Mucosa of rectum (tissue), 2 donors: ENCODE measurements around the gene SOSTDC1.

Experiments
- H3K27ac ChIP-seq, 2 donors: one replicate each; pipeline ENCODE4 v1.7.0; 2013; ENCODE audit warnings: inconsistent platforms in 2 of 2, low read depth in 2 of 2, low read length in 2 of 2
- H3K27me3 ChIP-seq, 2 donors: one replicate each; pipeline ENCODE4 v1.7.0; 2013; ENCODE audit warnings: low read length in 2 of 2; ENCODE audit not compliant: control insufficient read depth in 2 of 2, insufficient read depth in 2 of 2
- H3K36me3 ChIP-seq, 2 donors: one replicate each; pipeline ENCODE4 v1.7.0; 2013; ENCODE audit warnings: low read length in 2 of 2; ENCODE audit not compliant: control insufficient read depth in 2 of 2, insufficient read depth in 2 of 2
- H3K4me1 ChIP-seq, 2 donors: one replicate each; pipeline ENCODE4 v1.7.0; 2013; ENCODE audit warnings: low read length in 2 of 2, mild to moderate bottlenecking in 1 of 2; ENCODE audit not compliant: control insufficient read depth in 2 of 2, insufficient read depth in 2 of 2
- H3K4me3 ChIP-seq, 2 donors: one replicate each; pipeline ENCODE4 v1.7.0; 2013; ENCODE audit warnings: low read length in 2 of 2
- H3K9ac ChIP-seq, 2 donors: one replicate each; pipeline ENCODE4 v1.7.0; 2013; ENCODE audit warnings: low read length in 2 of 2, low read depth in 1 of 2, mild to moderate bottlenecking in 1 of 2
- H3K9me3 ChIP-seq, 2 donors: one replicate each; pipeline ENCODE4 v1.7.0; 2013; ENCODE audit warnings: low read length in 2 of 2; ENCODE audit not compliant: control insufficient read depth in 2 of 2
- donor health status: healthy.
- donor health status: Normal muscosa, but diverticular disease.

Gene SOSTDC1

GRCh38 chr7:16494955-16495719 lies 29.6 kb upstream of the SOSTDC1 start:
- H3K9me3 ChIP-seq, result no peaks in the 10 kb centered on the region
- H3K27me3 ChIP-seq, result no peaks in the 10 kb centered on the region
- H3K27ac ChIP-seq, result no peak overlapping the region
- no peak overlapping the region for H3K9ac ChIP-seq
- no peak overlapping the region for H3K4me3 ChIP-seq
- no peaks in the 10 kb centered on the region for H3K36me3 ChIP-seq
- H3K4me1 ChIP-seq, result no peaks in the 10 kb centered on the region

GRCh38 chr7:16494551-16494950 lies 29.0 kb upstream of the SOSTDC1 start:
- no peaks in the 10 kb centered on the region for H3K36me3 ChIP-seq
- H3K27ac ChIP-seq, result no peak overlapping the region
- H3K9ac ChIP-seq, result no peak overlapping the region
- H3K4me1 ChIP-seq, result no peaks in the 10 kb centered on the region
- no peaks in the 10 kb centered on the region for H3K27me3 ChIP-seq
- H3K9me3 ChIP-seq, result no peaks in the 10 kb centered on the region
- no peak overlapping the region for H3K4me3 ChIP-seq

GRCh38 chr7:16493266-16493665 lies 27.7 kb upstream of the SOSTDC1 start:
- H3K4me1 ChIP-seq, result no peaks in the 10 kb centered on the region
- no peaks in the 10 kb centered on the region for H3K36me3 ChIP-seq
- H3K27ac ChIP-seq, result no peak overlapping the region
- H3K27me3 ChIP-seq, result no peaks in the 10 kb centered on the region
- no peak overlapping the region for H3K9ac ChIP-seq
- no peak overlapping the region for H3K4me3 ChIP-seq
- H3K9me3 ChIP-seq, result no peaks in the 10 kb centered on the region

GRCh38 chr7:16492513-16493062 lies 27.1 kb upstream of the SOSTDC1 start:
- Histone ChIP-seq H3K9ac (no peak overlapping the region), H3K4me1 (no peaks in the 10 kb centered on the region), H3K27ac (peak overlapping the region in 1 of 2 donors; percentile 26), H3K4me3 (peak overlapping the region in 1 of 2 donors; percentile 7), H3K36me3 (no peaks in the 10 kb centered on the region), H3K27me3 (no peaks in the 10 kb centered on the region), H3K9me3 (no peaks in the 10 kb centered on the region)

GRCh38 chr7:16491148-16491547 lies 25.6 kb upstream of the SOSTDC1 start:
- Histone ChIP-seq H3K9me3 (no peaks in the 10 kb centered on the region), H3K27me3 (no peaks in the 10 kb centered on the region), H3K4me1 (no peaks in the 10 kb centered on the region), H3K27ac (no peak overlapping the region), H3K4me3 (no peak overlapping the region), H3K36me3 (no peaks in the 10 kb centered on the region), H3K9ac (no peak overlapping the region)

GRCh38 chr7:16484453-16485158 lies 19.1 kb upstream of the SOSTDC1 start:
- no peaks in the 10 kb centered on the region for H3K36me3 ChIP-seq
- H3K4me1 ChIP-seq, result no peaks in the 10 kb centered on the region
- no peaks in the 10 kb centered on the region for H3K9me3 ChIP-seq
- no peak overlapping the region for H3K27ac ChIP-seq
- no peak overlapping the region for H3K4me3 ChIP-seq
- H3K27me3 ChIP-seq, result no peaks in the 10 kb centered on the region
- no peak overlapping the region for H3K9ac ChIP-seq

GRCh38 chr7:16479591-16479990 lies 14.1 kb upstream of the SOSTDC1 start:
- H3K9me3 ChIP-seq, result no peaks in the 10 kb centered on the region
- no peaks in the 10 kb centered on the region for H3K36me3 ChIP-seq
- H3K9ac ChIP-seq, result no peak overlapping the region
- no peak overlapping the region for H3K27ac ChIP-seq
- H3K4me1 ChIP-seq, result no peaks in the 10 kb centered on the region
- no peaks in the 10 kb centered on the region for H3K27me3 ChIP-seq
- no peak overlapping the region for H3K4me3 ChIP-seq

- no peak overlapping the region for H3K4me3 ChIP-seq
- no peaks in the 10 kb centered on the region for H3K4me1 ChIP-seq
- H3K27ac ChIP-seq, result no peak overlapping the region
- H3K36me3 ChIP-seq, result no peaks in the 10 kb centered on the region
- no peaks in the 10 kb centered on the region for H3K9me3 ChIP-seq
- no peaks in the 10 kb centered on the region for H3K27me3 ChIP-seq
- H3K9ac ChIP-seq, result no peak overlapping the region
Measured at GRCh38 chr7:16479161-16479560, 13.6 kb upstream of the SOSTDC1 start.

- Histone ChIP-seq H3K9me3 (no peaks in the 10 kb centered on the region), H3K4me3 (no peak overlapping the region), H3K27me3 (no peaks in the 10 kb centered on the region), H3K4me1 (no peaks in the 10 kb centered on the region), H3K36me3 (no peaks in the 10 kb centered on the region), H3K27ac (no peak overlapping the region), H3K9ac (no peak overlapping the region)
Measured at GRCh38 chr7:16471933-16472332, 6.4 kb upstream of the SOSTDC1 start.

GRCh38 chr7:16463949-16464715 lies 1.4 kb downstream of the SOSTDC1 start:
- Histone ChIP-seq H3K27me3 (no peaks in the 10 kb centered on the region), H3K36me3 (no peaks in the 10 kb centered on the region), H3K27ac (no peak overlapping the region), H3K9ac (no peak overlapping the region), H3K4me3 (peak overlapping the region; percentile 38 to 62), H3K4me1 (no peaks in the 10 kb centered on the region), H3K9me3 (no peaks in the 10 kb centered on the region)
